OCI-LY1 (cell line): ENCODE results near the gene HACL1.
A peak's percentile ranks its signal among the peaks of the same experiment; 100 is the strongest.

ENCODE experiments used
- H2AFZ ChIP-seq: fragments of 200-600 bp; sonication (generic), shearing (Covaris generic); 2 replicates; pipeline ENCODE4 v1.6.0; 2014; ENCODE audit warnings: antibody characterized with exemption, mild to moderate bottlenecking, low read length
- H3F3A ChIP-seq: fragments of 200-600 bp; sonication (generic), shearing (Covaris generic); 2 replicates; pipeline ENCODE4 v1.6.0; 2014; ENCODE audit warnings: mild to moderate bottlenecking, antibody characterized with exemption, low read length, moderate library complexity; ENCODE audit not compliant: insufficient read depth
- H3K27ac ChIP-seq: fragments of 200-600 bp; sonication (generic); 2 replicates; pipeline ENCODE4 v1.5.1; 2014; ENCODE audit warnings: low read length, mixed run types, mild to moderate bottlenecking, low read depth; ENCODE audit not compliant: poor library complexity, severe bottlenecking
- H3K27me3 ChIP-seq: fragments of 200-600 bp; sonication (generic); 2 replicates; pipeline ENCODE4 v1.6.0; 2014; ENCODE audit warnings: antibody characterized with exemption, mild to moderate bottlenecking, low read length, moderate library complexity; ENCODE audit not compliant: insufficient read depth
- H3K36me3 ChIP-seq: fragments of 200-600 bp; sonication (generic); 2 replicates; pipeline ENCODE4 v1.6.1; 2014; ENCODE audit warnings: mild to moderate bottlenecking, antibody characterized with exemption, low read length, moderate library complexity, mixed read lengths; ENCODE audit not compliant: insufficient read depth
- H3K4me1 ChIP-seq: fragments of 200-600 bp; sonication (generic); 2 replicates; pipeline ENCODE4 v1.5.1; 2014; ENCODE audit warnings: mild to moderate bottlenecking, low read length, moderate library complexity; ENCODE audit not compliant: insufficient read depth, severe bottlenecking
- H3K4me2 ChIP-seq: fragments of 200-600 bp; sonication (generic), shearing (Covaris generic); 2 replicates; pipeline ENCODE4 v1.6.1; 2014; ENCODE audit warnings: low read length
- H3K4me3 ChIP-seq: fragments of 200-600 bp; sonication (generic); 2 replicates; pipeline ENCODE4 v1.5.1; 2014; ENCODE audit warnings: low read length, low read depth, mild to moderate bottlenecking, mixed read lengths; ENCODE audit not compliant: poor library complexity, severe bottlenecking
- H3K79me2 ChIP-seq: fragments of 200-600 bp; shearing (Covaris generic); 2 replicates; pipeline ENCODE4 v1.6.1; 2016; ENCODE audit warnings: mixed run types, low read length, mixed read lengths; ENCODE audit not compliant: insufficient read depth
- H3K9ac ChIP-seq: fragments of 200-600 bp; sonication (generic), shearing (Covaris generic); 2 replicates; pipeline ENCODE4 v1.6.1; 2014; ENCODE audit warnings: mild to moderate bottlenecking, low read length, mixed read lengths
- H3K9me2 ChIP-seq: fragments of 200-600 bp; sonication (generic), shearing (Covaris generic); 2 replicates; pipeline ENCODE4 v1.6.1; 2014; ENCODE audit warnings: low read depth, mild to moderate bottlenecking, low read length, mixed read lengths
- H3K9me3 ChIP-seq: fragments of 200-600 bp; shearing (Covaris generic); 2 replicates; pipeline ENCODE4 v1.6.1; 2014; ENCODE audit warnings: low read length, mixed read lengths
- H4K20me1 ChIP-seq: fragments of 200-600 bp; sonication (generic), shearing (Covaris generic); 2 replicates; pipeline ENCODE4 v1.6.0; 2016; ENCODE audit warnings: mild to moderate bottlenecking, low read length; ENCODE audit not compliant: insufficient read depth
- EZH2 ChIP-seq: fragments of 200-600 bp; sonication (generic), shearing (Covaris generic); IDR thresholded peaks from 2 replicates; pipeline ENCODE4 v1.8.0; 2017; ENCODE audit warnings: borderline replicate concordance, mixed run types, mild to moderate bottlenecking, antibody characterized with exemption, low read length, moderate library complexity, mixed read lengths
- TF ChIP-seq, protein P1 (sequence below): fragments of 200-600 bp; sonication (generic), shearing (Covaris generic); IDR thresholded peaks from 2 replicates; pipeline ENCODE4 v1.5.1; 2017; ENCODE audit warnings: mild to moderate bottlenecking, antibody characterized with exemption, low read length, moderate library complexity, mixed read lengths

Gene HACL1

DNA sequence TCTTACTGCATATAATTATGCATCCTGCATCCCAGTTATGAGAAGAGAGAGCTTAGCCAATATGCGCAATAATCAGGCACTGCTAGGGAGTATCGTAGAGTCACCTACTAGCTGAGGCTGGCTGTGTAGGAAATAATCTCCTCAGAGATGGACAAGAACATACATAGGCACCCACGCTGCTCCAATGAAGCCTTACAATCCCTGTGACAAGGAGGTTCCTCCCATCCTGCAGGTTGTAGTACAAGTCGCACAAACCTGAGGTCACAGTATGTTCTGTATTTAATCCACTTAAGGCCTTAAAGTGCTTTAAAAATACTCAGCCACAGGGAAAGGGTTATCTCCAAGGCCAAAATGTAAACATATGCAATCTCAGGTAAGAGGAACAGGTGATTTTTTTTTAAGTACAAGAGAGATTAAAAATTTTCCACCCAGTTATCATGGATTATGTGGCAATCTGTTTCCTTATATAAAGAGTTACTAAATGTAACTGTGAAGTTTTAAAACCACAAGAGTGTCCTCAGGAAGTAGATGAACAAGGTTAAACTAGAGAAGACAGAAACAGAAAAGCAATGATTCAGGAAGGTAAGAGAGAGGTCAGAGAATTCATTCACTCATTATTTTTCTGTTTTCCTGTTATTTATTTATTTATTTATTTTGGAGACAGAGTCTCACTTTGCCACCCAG is 72.4 kb downstream of the HACL1 start:
- Histone ChIP-seq H3F3A (no peaks in the 10 kb centered on the region), H3K4me2 (no peak overlapping the region), H3K79me2 (no peaks in the 10 kb centered on the region), H4K20me1 (no peaks in the 10 kb centered on the region), H3K4me1 (no peaks in the 10 kb centered on the region), H3K4me3 (no peak overlapping the region), H3K9me3 (no peaks in the 10 kb centered on the region), H3K9me2 (no peaks in the 10 kb centered on the region), H3K27me3 (no peaks in the 10 kb centered on the region), H3K9ac (no peak overlapping the region), H3K36me3 (no peaks in the 10 kb centered on the region), H3K27ac (no peak overlapping the region), H2AFZ (no peak overlapping the region)
- no peak for TF ChIP-seq EZH2
- TF ChIP-seq, protein P1, sequence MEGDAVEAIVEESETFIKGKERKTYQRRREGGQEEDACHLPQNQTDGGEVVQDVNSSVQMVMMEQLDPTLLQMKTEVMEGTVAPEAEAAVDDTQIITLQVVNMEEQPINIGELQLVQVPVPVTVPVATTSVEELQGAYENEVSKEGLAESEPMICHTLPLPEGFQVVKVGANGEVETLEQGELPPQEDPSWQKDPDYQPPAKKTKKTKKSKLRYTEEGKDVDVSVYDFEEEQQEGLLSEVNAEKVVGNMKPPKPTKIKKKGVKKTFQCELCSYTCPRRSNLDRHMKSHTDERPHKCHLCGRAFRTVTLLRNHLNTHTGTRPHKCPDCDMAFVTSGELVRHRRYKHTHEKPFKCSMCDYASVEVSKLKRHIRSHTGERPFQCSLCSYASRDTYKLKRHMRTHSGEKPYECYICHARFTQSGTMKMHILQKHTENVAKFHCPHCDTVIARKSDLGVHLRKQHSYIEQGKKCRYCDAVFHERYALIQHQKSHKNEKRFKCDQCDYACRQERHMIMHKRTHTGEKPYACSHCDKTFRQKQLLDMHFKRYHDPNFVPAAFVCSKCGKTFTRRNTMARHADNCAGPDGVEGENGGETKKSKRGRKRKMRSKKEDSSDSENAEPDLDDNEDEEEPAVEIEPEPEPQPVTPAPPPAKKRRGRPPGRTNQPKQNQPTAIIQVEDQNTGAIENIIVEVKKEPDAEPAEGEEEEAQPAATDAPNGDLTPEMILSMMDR, result no peak

DNA sequence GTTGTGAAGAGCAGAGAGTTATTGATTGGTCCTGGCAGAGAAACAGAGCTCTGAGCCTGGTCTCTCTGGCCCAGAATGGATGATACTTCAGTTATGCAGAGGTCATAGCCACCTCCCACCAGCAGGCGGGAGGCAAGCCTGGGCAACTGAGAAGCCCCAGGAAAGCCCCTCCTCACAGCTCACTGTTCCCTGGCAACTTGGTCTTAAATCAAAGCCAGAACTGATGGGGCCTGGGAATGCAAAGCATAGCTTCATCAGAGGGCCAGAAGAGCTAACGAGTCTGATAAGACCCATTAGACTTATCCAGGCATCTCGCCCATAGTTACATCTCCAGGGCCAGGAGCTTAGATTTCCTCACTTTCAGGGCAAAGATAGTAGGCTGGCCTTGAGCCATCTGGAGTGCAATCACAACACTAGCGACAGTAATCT is 74.3 kb downstream of the HACL1 start:
- no peak for TF ChIP-seq EZH2
- TF ChIP-seq, protein P1, result peak; percentile 34; the same call in 1 of the 2 replicates
- Histone ChIP-seq H3F3A (no peaks in the 10 kb centered on the region), H3K79me2 (no peaks in the 10 kb centered on the region), H3K36me3 (no peaks in the 10 kb centered on the region), H3K27ac (no peak overlapping the region), H3K9me3 (no peaks in the 10 kb centered on the region), H3K4me1 (no peaks in the 10 kb centered on the region), H3K9ac (no peak overlapping the region), H3K27me3 (0 out of 2 replicates have a peak, but pooled peaks cover 3% of the 10 kb centered on the region), H2AFZ (no peak overlapping the region), H3K9me2 (no peaks in the 10 kb centered on the region), H3K4me3 (no peak overlapping the region), H3K4me2 (no peak overlapping the region), H4K20me1 (no peaks in the 10 kb centered on the region)

- TF ChIP-seq EZH2, result no peak
- TF ChIP-seq, protein P1, result no peak
- Histone ChIP-seq H3F3A (no peaks in the 10 kb centered on the region), H3K4me2 (no peak overlapping the region), H3K27ac (no peak overlapping the region), H4K20me1 (no peaks in the 10 kb centered on the region), H3K9ac (no peak overlapping the region), H3K9me2 (no peaks in the 10 kb centered on the region), H3K79me2 (no peaks in the 10 kb centered on the region), H3K9me3 (no peaks in the 10 kb centered on the region), H3K27me3 (0 out of 2 replicates have a peak, but pooled peaks cover 3% of the 10 kb centered on the region), H3K36me3 (no peaks in the 10 kb centered on the region), H2AFZ (no peak overlapping the region), H3K4me3 (no peak overlapping the region), H3K4me1 (no peaks in the 10 kb centered on the region)
Measured at GRCh38 chr3:15525790-15526189, 75.6 kb downstream of the HACL1 start.
